Measurements from ENCODE around the gene GRAMD1B.

DNA sequence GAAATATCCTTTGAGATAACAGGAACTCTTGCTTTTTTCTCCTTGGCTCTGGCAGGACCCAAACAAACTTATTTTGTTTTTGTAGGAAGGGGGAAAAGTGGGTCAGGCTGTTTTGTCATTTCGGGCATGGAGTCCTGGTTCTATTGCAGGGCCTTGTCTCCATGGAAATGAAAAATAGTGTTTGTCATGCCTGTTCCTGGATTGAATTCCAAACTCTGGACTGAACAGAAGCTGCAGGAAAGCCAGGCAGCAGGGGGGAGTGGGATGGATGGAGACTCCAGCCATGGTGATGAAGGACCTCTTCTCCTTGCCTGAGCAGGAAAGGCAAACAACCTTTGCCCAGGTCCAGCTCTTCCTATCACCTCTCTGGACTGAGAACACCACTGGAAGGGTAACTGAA lies 137.4 kb downstream of the GRAMD1B start:
- TF ChIP-seq, protein P1, sequence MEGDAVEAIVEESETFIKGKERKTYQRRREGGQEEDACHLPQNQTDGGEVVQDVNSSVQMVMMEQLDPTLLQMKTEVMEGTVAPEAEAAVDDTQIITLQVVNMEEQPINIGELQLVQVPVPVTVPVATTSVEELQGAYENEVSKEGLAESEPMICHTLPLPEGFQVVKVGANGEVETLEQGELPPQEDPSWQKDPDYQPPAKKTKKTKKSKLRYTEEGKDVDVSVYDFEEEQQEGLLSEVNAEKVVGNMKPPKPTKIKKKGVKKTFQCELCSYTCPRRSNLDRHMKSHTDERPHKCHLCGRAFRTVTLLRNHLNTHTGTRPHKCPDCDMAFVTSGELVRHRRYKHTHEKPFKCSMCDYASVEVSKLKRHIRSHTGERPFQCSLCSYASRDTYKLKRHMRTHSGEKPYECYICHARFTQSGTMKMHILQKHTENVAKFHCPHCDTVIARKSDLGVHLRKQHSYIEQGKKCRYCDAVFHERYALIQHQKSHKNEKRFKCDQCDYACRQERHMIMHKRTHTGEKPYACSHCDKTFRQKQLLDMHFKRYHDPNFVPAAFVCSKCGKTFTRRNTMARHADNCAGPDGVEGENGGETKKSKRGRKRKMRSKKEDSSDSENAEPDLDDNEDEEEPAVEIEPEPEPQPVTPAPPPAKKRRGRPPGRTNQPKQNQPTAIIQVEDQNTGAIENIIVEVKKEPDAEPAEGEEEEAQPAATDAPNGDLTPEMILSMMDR (IDR thresholded peaks at IDR 0.05; ENCODE audit: low read depth, low read length, poor library complexity, severe bottlenecking), result no peak
- TF ChIP-seq EZH2phosphoT487 (IDR thresholded peaks at IDR 0.05; ENCODE audit: borderline replicate concordance, low read length), result no peak

Data from DOHH2 (cell line).